Measurements from ENCODE around the gene RPL5. TPM values are rescaled to one million over a fixed set of nuclear protein-coding genes. Genes with fewer than 3 reads are reported as not detected.

The RPL5 gene
- total and polyA plus RNA-seq, 9 of the 15 experiments (the other 6 are each of a cell fraction or from before 2014, with no cell fraction given): 1,467 to 4,252 (median 2,454) TPM

- no peak for TF ChIP-seq POLR2AphosphoS5 (IDR thresholded peaks at IDR 0.05; ENCODE audit: control insufficient read depth, insufficient read depth, low read depth, low read length)
- TF ChIP-seq FOXJ2 (tag; IDR thresholded peaks at IDR 0.05): peak; percentile 65; the same call in 1 of the 2 replicates
- peak in 1 of 2 experiments; percentile 7; a peak in 1 of 4 replicates for TF ChIP-seq RCOR1 (IDR thresholded peaks at IDR 0.05; ENCODE audit: borderline replicate concordance in 1 of 2, low read depth in 2 of 2, low read length in 2 of 2)
- TF ChIP-seq ZEB2 (IDR thresholded peaks at IDR 0.05): 0 out of 2 replicates have a peak, but pooled peaks have one; percentile 19
- TF ChIP-seq C11orf30 (IDR thresholded peaks at IDR 0.05; ENCODE audit: low read depth): no peak
- TF ChIP-seq MAFK (IDR thresholded peaks at IDR 0.05; ENCODE audit: low read length): 0 out of 2 replicates have a peak, but pooled peaks have one; percentile 3
- 0 out of 4 replicates have a peak, but pooled peaks of 1 of the 2 experiments have one; percentile 9 for TF ChIP-seq TRIM24 (IDR thresholded peaks at IDR 0.05)
- peak; percentile 84 for TF ChIP-seq MEF2A (IDR thresholded peaks at IDR 0.05; ENCODE audit: control insufficient read depth, low read depth, low read length)
Measured at GRCh38 chr1:92791487-92792066, 40.3 kb upstream of the RPL5 start (continued).

GRCh38 chr1:92792340-92792782, 39.5 kb upstream of the RPL5 start:
- H3K9ac ChIP-seq (ENCODE audit: insufficient read depth in 1 of 2, low read depth in 2 of 2, low read length in 2 of 2): peak overlapping the region in 1 of 2 experiments; percentile 60; a peak in 2 of 4 replicates
- in situ Hi-C loops (cut with MboI): no loop called here
- peak overlapping the region; percentile 71 for H3K27ac ChIP-seq (ENCODE audit: extremely low read depth, low read depth, low read length)
- no peaks in the 10 kb centered on the region for H3K27me3 ChIP-seq (ENCODE audit: control insufficient read depth in 2 of 2, insufficient read depth in 2 of 2, low read length in 2 of 2)
- intact Hi-C loops (cut with micrococcal nuclease): no loop called here
- peak; percentile 87 for FAIRE-seq
- H4K20me1 ChIP-seq (replicated peaks; ENCODE audit: control insufficient read depth, insufficient read depth, low read length): no peaks in the 10 kb centered on the region
- no peaks in the 10 kb centered on the region for H3K36me3 ChIP-seq (ENCODE audit: control insufficient read depth, insufficient read depth, low read length)
- peak overlapping the region; percentile 78 for H3K4me2 ChIP-seq (ENCODE audit: insufficient read depth, low read length)
- H3K4me1 ChIP-seq (replicated peaks in 1 of 2; ENCODE audit: control insufficient read depth in 2 of 2, insufficient read depth in 2 of 2, low read length in 2 of 2): peaks cover 8 to 17% of the 10 kb centered on the region in 2 experiments; a peak in 3 of 5 replicates
- H3K9me3 ChIP-seq (replicated peaks; ENCODE audit: control insufficient read depth, insufficient read depth, low read depth, low read length): no peaks in the 10 kb centered on the region
- ChIA-PET CTCF (ENCODE audit: low intra/inter-chr PET ratio) (no interaction called here), POLR2A (interaction anchor here (0.6 to 3.2 kb wide), 6 partner anchors 12 to 40 kb away, joined by 3 to 15 read pairs (median 8); partner anchors contain the start of gene RPL5)
- ATAC-seq: peak; percentile 88
- no peaks in the 10 kb centered on the region for H3K79me2 ChIP-seq (ENCODE audit: control insufficient read depth, insufficient read depth, low read length)
- no TSS peak for BruUV-seq (replicated peaks)
- no peaks in the 10 kb centered on the region for H3K9me1 ChIP-seq (ENCODE audit: control insufficient read depth, insufficient read depth, low read length)
- peak overlapping the region; percentile 92 for H2AFZ ChIP-seq (ENCODE audit: low read depth, low read length)
- WGBS (ENCODE audit: insufficient coverage, low coverage, missing lambda C conversion rate): 0% methylated on average over 3 of the region's 3 CpGs
- H3K4me3 ChIP-seq: no peak overlapping the region
- DNase-seq (ENCODE audit: extremely low read depth in 1 of 4, low spot score in 3 of 4): peak; percentile 21 to 72 (median 44)
- TF ChIP-seq ZBTB1 (CRISPR knock-in tag; IDR thresholded peaks at IDR 0.05; ENCODE audit: borderline replicate concordance, low read depth) (no peak), STAT5A (IDR thresholded peaks at IDR 0.05; ENCODE audit: borderline replicate concordance, low read length) (peak; percentile 7; the same call in 1 of the 2 replicates), HDAC1 (IDR thresholded peaks at IDR 0.05) (peak in 1 of 2 experiments; percentile 85; a peak in 2 of 4 replicates), BACH1 (tag; IDR thresholded peaks at IDR 0.05) (no peak), NFE2L1 (tag; IDR thresholded peaks at IDR 0.05; ENCODE audit: borderline replicate concordance, low read depth) (peak; percentile 71), ZNF639 (CRISPR knock-in tag; conservative IDR thresholded peaks at IDR 0.05 in 1 of 2, IDR thresholded peaks at IDR 0.05 in 1 of 2) (0 out of 4 replicates have a peak, but pooled peaks of 1 of the 2 experiments have one; percentile 50), CSDE1 (IDR thresholded peaks at IDR 0.05) (no peak), OTX1 (CRISPR knock-in tag; IDR thresholded peaks at IDR 0.05) (peak; percentile 31; the same call in 1 of the 2 replicates), ZBTB5 (IDR thresholded peaks at IDR 0.05) (peak; percentile 43; the same call in 1 of the 2 replicates), MTF1 (CRISPR knock-in tag; IDR thresholded peaks at IDR 0.05; ENCODE audit: borderline replicate concordance) (no peak)

Data from K562 (cell line).